ENCODE measurements around the gene GPC6. TPM values are rescaled to one million over a fixed set of nuclear protein-coding genes. Genes with fewer than 3 reads are reported as not detected.

Gene GPC6
- total RNA-seq, 4 donors from 2014 or later, result 6.7 to 67.2 (median 11.1) TPM

GRCh38 chr13:94065741-94066140 is 839.1 kb downstream of the GPC6 start:
- H3K4me1 ChIP-seq, result no peaks in the 10 kb centered on the region
- intact Hi-C loops (cut with DNase I; ENCODE audit: low total_unique reads), result no loop called here
- TF ChIP-seq, protein P1, sequence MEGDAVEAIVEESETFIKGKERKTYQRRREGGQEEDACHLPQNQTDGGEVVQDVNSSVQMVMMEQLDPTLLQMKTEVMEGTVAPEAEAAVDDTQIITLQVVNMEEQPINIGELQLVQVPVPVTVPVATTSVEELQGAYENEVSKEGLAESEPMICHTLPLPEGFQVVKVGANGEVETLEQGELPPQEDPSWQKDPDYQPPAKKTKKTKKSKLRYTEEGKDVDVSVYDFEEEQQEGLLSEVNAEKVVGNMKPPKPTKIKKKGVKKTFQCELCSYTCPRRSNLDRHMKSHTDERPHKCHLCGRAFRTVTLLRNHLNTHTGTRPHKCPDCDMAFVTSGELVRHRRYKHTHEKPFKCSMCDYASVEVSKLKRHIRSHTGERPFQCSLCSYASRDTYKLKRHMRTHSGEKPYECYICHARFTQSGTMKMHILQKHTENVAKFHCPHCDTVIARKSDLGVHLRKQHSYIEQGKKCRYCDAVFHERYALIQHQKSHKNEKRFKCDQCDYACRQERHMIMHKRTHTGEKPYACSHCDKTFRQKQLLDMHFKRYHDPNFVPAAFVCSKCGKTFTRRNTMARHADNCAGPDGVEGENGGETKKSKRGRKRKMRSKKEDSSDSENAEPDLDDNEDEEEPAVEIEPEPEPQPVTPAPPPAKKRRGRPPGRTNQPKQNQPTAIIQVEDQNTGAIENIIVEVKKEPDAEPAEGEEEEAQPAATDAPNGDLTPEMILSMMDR (IDR thresholded peaks at IDR 0.05), result no peak
- no peak for TF ChIP-seq POLR2A (IDR thresholded peaks at IDR 0.05)
- DNase-seq, result no peak
- no peaks in the 10 kb centered on the region for H3K9me3 ChIP-seq
- no peaks in the 10 kb centered on the region for H3K27me3 ChIP-seq
- H3K4me3 ChIP-seq, result no peak overlapping the region
- no peak overlapping the region for H3K27ac ChIP-seq
- H3K36me3 ChIP-seq, result no peaks in the 10 kb centered on the region

DNA sequence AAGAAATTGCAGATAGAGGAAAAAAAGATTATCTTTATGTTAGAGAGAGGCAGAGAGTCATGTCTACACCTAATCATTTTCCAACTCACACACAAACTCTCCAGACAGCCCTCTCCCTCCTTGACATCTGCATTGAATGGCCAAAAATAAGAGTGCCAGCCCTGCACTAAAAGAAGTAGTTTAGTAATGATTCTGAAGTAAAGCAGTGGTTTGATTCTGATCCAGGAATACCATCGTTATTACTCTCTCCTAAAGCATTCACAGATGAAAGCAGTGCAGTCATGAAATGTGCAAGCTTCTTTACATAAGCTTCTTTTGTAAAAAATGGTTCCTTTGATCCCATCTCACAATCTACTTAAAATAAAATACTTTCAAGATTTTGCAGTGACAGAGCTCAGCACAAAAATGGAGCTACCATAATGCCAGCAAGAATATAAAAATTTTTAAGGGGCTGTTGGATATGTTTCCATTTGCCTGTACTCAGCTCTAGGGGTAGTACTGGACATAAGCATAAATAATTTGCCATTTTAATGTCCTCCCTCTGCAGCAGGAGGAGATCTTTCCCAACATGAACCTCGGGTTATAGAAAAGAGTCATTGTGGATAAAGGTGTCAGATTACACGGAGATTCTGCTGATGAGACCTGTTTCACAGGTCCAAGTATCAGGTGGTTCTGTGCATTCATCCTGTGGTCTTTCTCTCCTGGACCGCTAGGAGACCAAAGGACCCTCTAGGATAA is 846.6 kb downstream of the GPC6 start:
- intact Hi-C loops (cut with DNase I; ENCODE audit: low total_unique reads), result no loop called here
- Histone ChIP-seq H3K4me1 (no peaks in the 10 kb centered on the region), H3K27ac (no peak overlapping the region), H3K27me3 (no peaks in the 10 kb centered on the region), H3K4me3 (no peak overlapping the region), H3K9me3 (no peaks in the 10 kb centered on the region), H3K36me3 (no peaks in the 10 kb centered on the region)
- TF ChIP-seq, protein P1 (IDR thresholded peaks at IDR 0.05), result no peak
- TF ChIP-seq POLR2A (IDR thresholded peaks at IDR 0.05), result no peak
- no peak for DNase-seq

DNA sequence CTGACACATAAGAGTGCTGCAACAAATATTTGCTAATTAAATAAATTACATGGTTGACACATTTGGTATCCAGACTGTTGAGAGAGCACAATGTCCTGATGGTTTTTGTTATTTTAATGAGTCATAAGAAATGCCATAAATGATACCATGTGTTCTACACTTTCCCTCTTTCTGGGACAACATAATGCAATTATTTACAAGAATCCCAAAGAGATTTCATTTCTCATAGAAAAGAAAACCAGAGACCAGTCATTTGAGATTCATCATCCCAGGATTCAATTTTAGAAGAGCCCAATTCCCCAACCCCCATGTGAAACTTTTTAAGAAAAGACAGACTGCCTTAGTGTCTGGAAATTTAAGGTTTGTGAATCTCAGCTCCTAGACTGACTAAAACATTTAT is 853.3 kb downstream of the GPC6 start:
- no peaks in the 10 kb centered on the region for H3K36me3 ChIP-seq
- no peaks in the 10 kb centered on the region for H3K4me1 ChIP-seq
- intact Hi-C loops (cut with DNase I; ENCODE audit: low total_unique reads), result no loop called here
- H3K9me3 ChIP-seq, result no peaks in the 10 kb centered on the region
- TF ChIP-seq POLR2A (IDR thresholded peaks at IDR 0.05), result no peak
- TF ChIP-seq, protein P1 (IDR thresholded peaks at IDR 0.05), result no peak
- no peak overlapping the region for H3K27ac ChIP-seq
- H3K27me3 ChIP-seq, result no peaks in the 10 kb centered on the region
- DNase-seq, result no peak
- no peak overlapping the region for H3K4me3 ChIP-seq

DNA sequence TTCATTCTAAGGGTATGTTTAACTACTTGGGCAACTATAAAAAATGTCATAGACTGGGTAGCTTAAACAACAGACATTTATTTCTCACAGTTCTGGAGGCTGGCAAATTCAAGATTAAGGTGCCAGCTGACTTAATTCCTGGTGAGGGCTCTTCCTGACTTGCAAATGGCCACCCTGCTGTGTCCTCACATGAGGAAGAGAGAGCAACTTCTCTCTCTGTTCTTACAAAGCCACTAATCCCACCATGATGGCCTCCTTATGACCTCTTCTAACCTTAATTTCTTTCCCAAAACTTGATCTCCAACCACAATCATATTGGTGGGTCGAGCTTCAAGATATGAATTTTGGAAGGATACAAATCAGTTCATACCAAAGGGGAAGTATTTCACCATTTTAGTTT is 853.9 kb downstream of the GPC6 start:
- no peak overlapping the region for H3K27ac ChIP-seq
- no peaks in the 10 kb centered on the region for H3K27me3 ChIP-seq
- H3K36me3 ChIP-seq, result no peaks in the 10 kb centered on the region
- no peak overlapping the region for H3K4me3 ChIP-seq
- no peak for TF ChIP-seq POLR2A (IDR thresholded peaks at IDR 0.05)
- TF ChIP-seq, protein P1 (IDR thresholded peaks at IDR 0.05), result no peak
- no peaks in the 10 kb centered on the region for H3K4me1 ChIP-seq
- no peaks in the 10 kb centered on the region for H3K9me3 ChIP-seq
- intact Hi-C loops (cut with DNase I; ENCODE audit: low total_unique reads), result no loop called here
- no peak for DNase-seq

- no peak for DNase-seq
- Histone ChIP-seq H3K4me1 (no peaks in the 10 kb centered on the region), H3K9me3 (no peaks in the 10 kb centered on the region), H3K27me3 (no peaks in the 10 kb centered on the region), H3K36me3 (no peaks in the 10 kb centered on the region), H3K4me3 (no peak overlapping the region), H3K27ac (no peak overlapping the region)
- TF ChIP-seq, protein P1 (IDR thresholded peaks at IDR 0.05), result no peak
- TF ChIP-seq POLR2A (IDR thresholded peaks at IDR 0.05), result no peak
- intact Hi-C loops (cut with DNase I; ENCODE audit: low total_unique reads), result no loop called here
Measured at GRCh38 chr13:94087100-94087499, 860.5 kb downstream of the GPC6 start.

All from uterus (tissue), 4 donors.